Smooth muscle cell (in vitro differentiated cells): ENCODE measurements around the gene ATG10. TPM values are rescaled to one million over a fixed set of nuclear protein-coding genes. Genes with fewer than 3 reads are reported as not detected.

Experiments used
- DNase-seq: peaks from one replicate; lab custom pipeline; 2025; ENCODE audit not compliant: unreplicated experiment; lab: John Stamatoyannopoulos, UW
- H2AFZ ChIP-seq: fragments of 200-600 bp; sonication (generic); 2 replicates; pipeline ENCODE4 v1.6.0; 2016; ENCODE audit warnings: antibody characterized with exemption, low read depth, mild to moderate bottlenecking
- H3F3A ChIP-seq: fragments of 200-600 bp; sonication (generic); 2 replicates; pipeline ENCODE4 v1.6.0; 2017; ENCODE audit warnings: antibody characterized with exemption, low read depth
- H3K27ac ChIP-seq: fragments of 200-600 bp; sonication (generic); 2 replicates; pipeline ENCODE4 v1.5.1; 2016; ENCODE audit warnings: low read depth, mild to moderate bottlenecking
- H3K27me3 ChIP-seq: fragments of 200-600 bp; sonication (generic); 2 replicates; pipeline ENCODE4 v1.6.1; 2016; ENCODE audit warnings: low read depth, mild to moderate bottlenecking
- H3K36me3 ChIP-seq: fragments of 200-600 bp; sonication (generic); 2 replicates; pipeline ENCODE4 v1.5.1; 2016; ENCODE audit warnings: low read depth
- H3K4me1 ChIP-seq: fragments of 200-600 bp; sonication (generic); 2 replicates; pipeline ENCODE4 v1.5.1; 2016; ENCODE audit warnings: low read depth
- H3K4me2 ChIP-seq: fragments of 200-600 bp; sonication (generic); 2 replicates; pipeline ENCODE4 v1.6.0; 2016; ENCODE audit warnings: mild to moderate bottlenecking
- H3K4me3 ChIP-seq: fragments of 200-600 bp; sonication (generic); 2 replicates; pipeline ENCODE4 v1.5.1; 2016; ENCODE audit warnings: mild to moderate bottlenecking
- H3K79me2 ChIP-seq: fragments of 200-600 bp; sonication (generic); 2 replicates; pipeline ENCODE4 v1.6.0; 2016; ENCODE audit warnings: low read depth, mild to moderate bottlenecking
- H3K9ac ChIP-seq: fragments of 200-600 bp; sonication (generic); 2 replicates; pipeline ENCODE4 v1.6.0; 2016; ENCODE audit warnings: low read depth
- H3K9me3 ChIP-seq: fragments of 200-600 bp; sonication (generic); replicated peaks from 2 replicates; pipeline ENCODE4 v1.5.1; 2016; ENCODE audit warnings: low read depth
- H4K20me1 ChIP-seq: fragments of 200-600 bp; sonication (generic); 2 replicates; pipeline ENCODE4 v1.6.0; 2016; ENCODE audit warnings: low read depth
- WGBS: methylation state at CpG from one replicate; pipeline ENCODE4 v1.1.7; 2016; ENCODE audit warnings: low lambda C conversion rate; 5-methylcytosine and 5-hydroxymethylcytosine counted together
- polyA plus RNA-seq: library from polyadenylated mRNA; unstranded; fragments of >200 nt; fragmentation: Nextera tagmentation; extraction: Ambion mirVana; gene quantifications from 2 replicates; pipeline ENCODE4 v1.2.1, GENCODE V29; 2016
- total RNA-seq: library from RNA; depleted of rRNA; stranded (reverse); fragments of >200 nt; gene quantifications from 2 replicates; pipeline ENCODE4 v1.2.3, GENCODE V29; 2014
- TF ChIP-seq, protein P1 (sequence below): fragments of 200-600 bp; sonication (generic); IDR thresholded peaks from 2 replicates; pipeline ENCODE4 v1.5.1; 2017; ENCODE audit warnings: borderline replicate concordance, mild to moderate bottlenecking, antibody characterized with exemption; ENCODE audit not compliant: insufficient read depth, poor library complexity, severe bottlenecking

The ATG10 gene
- total and polyA plus RNA-seq, 2 experiments from 2014 or later, result 7.2 to 12.5 TPM

- Histone ChIP-seq H3K27me3 (no peaks in the 10 kb centered on the region), H4K20me1 (no peaks in the 10 kb centered on the region), H3F3A (no peaks in the 10 kb centered on the region), H3K4me1 (peaks cover 16% of the 10 kb centered on the region), H2AFZ (no peak overlapping the region), H3K4me3 (no peak overlapping the region), H3K4me2 (peak overlapping the region; percentile 45), H3K79me2 (no peaks in the 10 kb centered on the region), H3K36me3 (no peaks in the 10 kb centered on the region), H3K9me3 (no peaks in the 10 kb centered on the region), H3K27ac (peak overlapping the region; percentile 17), H3K9ac (no peak overlapping the region)
- 29% methylated on average over 1 of the region's 1 CpG for WGBS
- no peak for DNase-seq
- TF ChIP-seq, protein P1, sequence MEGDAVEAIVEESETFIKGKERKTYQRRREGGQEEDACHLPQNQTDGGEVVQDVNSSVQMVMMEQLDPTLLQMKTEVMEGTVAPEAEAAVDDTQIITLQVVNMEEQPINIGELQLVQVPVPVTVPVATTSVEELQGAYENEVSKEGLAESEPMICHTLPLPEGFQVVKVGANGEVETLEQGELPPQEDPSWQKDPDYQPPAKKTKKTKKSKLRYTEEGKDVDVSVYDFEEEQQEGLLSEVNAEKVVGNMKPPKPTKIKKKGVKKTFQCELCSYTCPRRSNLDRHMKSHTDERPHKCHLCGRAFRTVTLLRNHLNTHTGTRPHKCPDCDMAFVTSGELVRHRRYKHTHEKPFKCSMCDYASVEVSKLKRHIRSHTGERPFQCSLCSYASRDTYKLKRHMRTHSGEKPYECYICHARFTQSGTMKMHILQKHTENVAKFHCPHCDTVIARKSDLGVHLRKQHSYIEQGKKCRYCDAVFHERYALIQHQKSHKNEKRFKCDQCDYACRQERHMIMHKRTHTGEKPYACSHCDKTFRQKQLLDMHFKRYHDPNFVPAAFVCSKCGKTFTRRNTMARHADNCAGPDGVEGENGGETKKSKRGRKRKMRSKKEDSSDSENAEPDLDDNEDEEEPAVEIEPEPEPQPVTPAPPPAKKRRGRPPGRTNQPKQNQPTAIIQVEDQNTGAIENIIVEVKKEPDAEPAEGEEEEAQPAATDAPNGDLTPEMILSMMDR, result no peak
Observed at GRCh38 chr5:82018462-82018861, 46.6 kb downstream of the ATG10 start.

GRCh38 chr5:82019342-82020138 lies 47.7 kb downstream of the ATG10 start:
- Histone ChIP-seq H3K27me3 (no peaks in the 10 kb centered on the region), H3K4me2 (no peak overlapping the region), H3K36me3 (no peaks in the 10 kb centered on the region), H3K27ac (no peak overlapping the region), H3F3A (no peaks in the 10 kb centered on the region), H3K79me2 (no peaks in the 10 kb centered on the region), H3K9ac (no peak overlapping the region), H3K4me3 (no peak overlapping the region), H3K4me1 (peaks cover 21% of the 10 kb centered on the region), H4K20me1 (no peaks in the 10 kb centered on the region), H3K9me3 (no peaks in the 10 kb centered on the region), H2AFZ (no peak overlapping the region)
- WGBS, result 73% methylated on average over 5 of the region's 5 CpGs
- TF ChIP-seq, protein P1, result no peak
- DNase-seq, result no peak

DNA sequence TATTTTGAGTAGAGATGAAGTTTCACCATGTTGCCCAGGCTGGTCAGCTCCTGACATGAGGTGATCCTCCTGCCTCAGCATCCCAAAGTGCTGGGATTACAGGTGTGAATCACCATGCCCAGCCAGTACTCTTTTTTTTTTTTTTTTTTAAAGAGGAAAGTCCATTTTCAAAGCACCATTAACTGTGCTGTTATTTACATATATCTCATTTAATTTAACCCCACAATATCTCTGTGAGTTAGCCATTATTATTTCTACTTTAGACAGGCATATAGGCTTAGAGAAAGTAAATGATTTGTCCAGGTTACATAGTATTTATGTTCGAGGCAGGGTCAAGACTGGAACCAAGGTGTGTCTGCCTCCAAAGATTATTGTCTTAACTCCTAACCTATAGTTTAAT lies 50.7 kb downstream of the ATG10 start:
- H3K4me3 ChIP-seq, result no peak overlapping the region
- H3K27ac ChIP-seq, result no peak overlapping the region
- no peak overlapping the region for H3K9ac ChIP-seq
- no peak for DNase-seq
- no peaks in the 10 kb centered on the region for H3F3A ChIP-seq
- no peaks in the 10 kb centered on the region for H3K79me2 ChIP-seq
- H3K27me3 ChIP-seq, result no peaks in the 10 kb centered on the region
- 96% methylated on average over 1 of the region's 1 CpG for WGBS
- no peaks in the 10 kb centered on the region for H3K9me3 ChIP-seq
- no peaks in the 10 kb centered on the region for H4K20me1 ChIP-seq
- TF ChIP-seq, protein P1, result no peak
- no peak overlapping the region for H3K4me2 ChIP-seq
- no peaks in the 10 kb centered on the region for H3K36me3 ChIP-seq
- H2AFZ ChIP-seq, result no peak overlapping the region
- peaks cover 21% of the 10 kb centered on the region for H3K4me1 ChIP-seq

- H4K20me1 ChIP-seq, result no peaks in the 10 kb centered on the region
- peak overlapping the region; percentile 12 for H3K4me3 ChIP-seq
- no peaks in the 10 kb centered on the region for H3K36me3 ChIP-seq
- H3K4me2 ChIP-seq, result peak overlapping the region; percentile 55
- H3K27ac ChIP-seq, result no peak overlapping the region
- H3K27me3 ChIP-seq, result no peaks in the 10 kb centered on the region
- TF ChIP-seq, protein P1, result no peak
- WGBS, result 45% methylated on average over 3 of the region's 3 CpGs
- H3K79me2 ChIP-seq, result no peaks in the 10 kb centered on the region
- peaks cover 21% of the 10 kb centered on the region for H3K4me1 ChIP-seq
- no peak overlapping the region for H3K9ac ChIP-seq
- no peak overlapping the region for H2AFZ ChIP-seq
- H3K9me3 ChIP-seq, result no peaks in the 10 kb centered on the region
- no peak for DNase-seq
- no peaks in the 10 kb centered on the region for H3F3A ChIP-seq
Observed at GRCh38 chr5:82023644-82024043, 51.8 kb downstream of the ATG10 start.
